ENCODE measurements around the gene COX7B2. TPM values are rescaled to one million over a fixed set of nuclear protein-coding genes. Genes with fewer than 3 reads are reported as not detected.

The COX7B2 gene
- total RNA-seq, 6 experiments from 2014 or later, result not detected

DNA sequence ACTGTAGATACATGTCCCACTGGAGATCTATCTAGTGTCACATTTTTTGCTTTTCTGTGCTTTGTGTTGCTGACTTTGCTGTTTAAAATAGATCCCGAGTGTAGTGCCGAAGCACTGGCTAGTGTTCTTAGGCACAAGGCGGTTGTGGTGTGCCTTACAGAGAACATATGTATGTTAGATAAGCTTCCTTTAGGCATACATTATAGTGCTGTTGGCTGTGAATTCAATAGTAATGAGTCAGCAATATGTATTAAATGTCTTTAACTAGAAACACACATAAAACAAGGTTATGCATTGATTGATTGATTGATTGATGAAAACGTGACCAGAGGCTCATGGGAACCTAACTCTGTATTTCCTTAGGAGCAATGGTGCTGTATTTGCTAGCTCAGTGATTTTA, 56.2 kb downstream of the COX7B2 start:
- Histone ChIP-seq H3K9me3 (no peaks in the 10 kb centered on the region), H3K27ac (no peak overlapping the region), H3K36me3 (no peaks in the 10 kb centered on the region), H3K4me1 (no peaks in the 10 kb centered on the region), H3K4me3 (no peak overlapping the region), H3K27me3 (no peaks in the 10 kb centered on the region)
- WGBS (ENCODE audit: insufficient coverage, low coverage, low lambda C conversion rate, missing lambda C conversion rate), result 37% methylated on average over 4 of the region's 4 CpGs
- ATAC-seq (no peak), DNase-seq (no peak)
- intact Hi-C loops (cut with DNase I), result no loop called here
- TF ChIP-seq POLR2A (IDR thresholded peaks at IDR 0.05), result no peak
- TF ChIP-seq, protein P1, sequence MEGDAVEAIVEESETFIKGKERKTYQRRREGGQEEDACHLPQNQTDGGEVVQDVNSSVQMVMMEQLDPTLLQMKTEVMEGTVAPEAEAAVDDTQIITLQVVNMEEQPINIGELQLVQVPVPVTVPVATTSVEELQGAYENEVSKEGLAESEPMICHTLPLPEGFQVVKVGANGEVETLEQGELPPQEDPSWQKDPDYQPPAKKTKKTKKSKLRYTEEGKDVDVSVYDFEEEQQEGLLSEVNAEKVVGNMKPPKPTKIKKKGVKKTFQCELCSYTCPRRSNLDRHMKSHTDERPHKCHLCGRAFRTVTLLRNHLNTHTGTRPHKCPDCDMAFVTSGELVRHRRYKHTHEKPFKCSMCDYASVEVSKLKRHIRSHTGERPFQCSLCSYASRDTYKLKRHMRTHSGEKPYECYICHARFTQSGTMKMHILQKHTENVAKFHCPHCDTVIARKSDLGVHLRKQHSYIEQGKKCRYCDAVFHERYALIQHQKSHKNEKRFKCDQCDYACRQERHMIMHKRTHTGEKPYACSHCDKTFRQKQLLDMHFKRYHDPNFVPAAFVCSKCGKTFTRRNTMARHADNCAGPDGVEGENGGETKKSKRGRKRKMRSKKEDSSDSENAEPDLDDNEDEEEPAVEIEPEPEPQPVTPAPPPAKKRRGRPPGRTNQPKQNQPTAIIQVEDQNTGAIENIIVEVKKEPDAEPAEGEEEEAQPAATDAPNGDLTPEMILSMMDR (IDR thresholded peaks at IDR 0.05), result no peak

DNA sequence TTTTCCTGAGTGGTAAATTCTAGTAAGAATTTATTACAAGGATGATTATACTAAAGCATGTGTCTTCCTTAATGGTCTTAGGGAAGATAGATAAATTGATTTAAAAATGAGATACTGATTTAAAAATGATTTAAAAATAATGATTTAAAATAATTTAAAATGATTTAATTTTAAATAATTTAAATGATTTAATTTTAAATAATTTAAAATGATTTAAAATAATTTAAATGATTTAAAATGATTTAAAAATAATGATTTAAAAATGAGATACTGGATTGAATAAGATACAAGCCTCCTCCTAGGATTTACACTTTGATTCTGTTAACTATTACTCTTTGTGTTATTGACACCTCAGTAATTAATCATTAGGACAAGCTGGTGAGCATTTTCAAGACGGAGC, 59.0 kb downstream of the COX7B2 start:
- no peaks in the 10 kb centered on the region for H3K36me3 ChIP-seq
- 82% methylated on average over 1 of the region's 1 CpG for WGBS (ENCODE audit: insufficient coverage, low coverage, low lambda C conversion rate, missing lambda C conversion rate)
- TF ChIP-seq, protein P1 (IDR thresholded peaks at IDR 0.05), result no peak
- no peak for TF ChIP-seq POLR2A (IDR thresholded peaks at IDR 0.05)
- intact Hi-C loops (cut with DNase I), result no loop called here
- no peaks in the 10 kb centered on the region for H3K9me3 ChIP-seq
- no peak overlapping the region for H3K4me3 ChIP-seq
- no peak overlapping the region for H3K27ac ChIP-seq
- ATAC-seq, result no peak
- DNase-seq, result no peak
- H3K4me1 ChIP-seq, result no peaks in the 10 kb centered on the region
- H3K27me3 ChIP-seq, result no peaks in the 10 kb centered on the region

DNA sequence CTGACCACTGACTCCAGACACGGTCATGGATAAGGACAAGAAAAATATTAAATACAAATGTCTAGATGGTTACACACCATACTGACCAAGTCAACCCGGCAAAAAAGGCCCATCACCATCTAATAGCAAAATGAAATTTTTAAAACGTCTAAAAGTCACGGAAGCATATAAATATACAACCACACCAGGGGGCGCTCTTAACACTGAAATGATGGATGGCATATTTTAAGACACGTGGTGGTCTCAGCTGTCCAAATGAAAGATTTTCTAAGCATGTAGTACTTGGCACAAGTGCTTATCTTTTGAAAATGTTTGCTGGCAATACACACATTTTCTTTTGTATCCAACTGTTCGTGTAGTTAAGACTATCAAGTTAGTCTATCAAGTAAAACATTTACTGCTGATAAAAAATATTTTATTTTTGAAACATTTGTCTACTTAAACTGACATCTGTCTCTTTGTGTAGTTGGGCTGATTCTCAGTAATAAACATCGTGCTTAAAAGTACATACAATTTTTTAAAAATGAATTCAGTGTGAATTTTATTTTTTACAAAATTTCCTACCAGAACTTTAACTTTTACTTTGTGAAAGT, 64.6 kb downstream of the COX7B2 start:
- H3K4me1 ChIP-seq, result no peaks in the 10 kb centered on the region
- H3K36me3 ChIP-seq, result no peaks in the 10 kb centered on the region
- DNase-seq (peak in 1 of 3 donors; percentile 47), ATAC-seq (peak in 3 of 4 donors; percentile 45 to 62 (median 52))
- WGBS (ENCODE audit: insufficient coverage, low coverage, low lambda C conversion rate, missing lambda C conversion rate), result 4% methylated on average over 8 of the region's 8 CpGs
- no peaks in the 10 kb centered on the region for H3K9me3 ChIP-seq
- TF ChIP-seq POLR2A (IDR thresholded peaks at IDR 0.05), result no peak
- TF ChIP-seq, protein P1 (IDR thresholded peaks at IDR 0.05), result peak; percentile 61 to 69 (median 68)
- H3K4me3 ChIP-seq, result no peak overlapping the region
- no peaks in the 10 kb centered on the region for H3K27me3 ChIP-seq
- intact Hi-C loops (cut with DNase I), result loop anchor here in 1 of 2 donors (10.0 kb wide), 1 partner anchor 190 kb away; the partner anchor contains the start of gene GABRB1
- H3K27ac ChIP-seq, result no peak overlapping the region

DNA sequence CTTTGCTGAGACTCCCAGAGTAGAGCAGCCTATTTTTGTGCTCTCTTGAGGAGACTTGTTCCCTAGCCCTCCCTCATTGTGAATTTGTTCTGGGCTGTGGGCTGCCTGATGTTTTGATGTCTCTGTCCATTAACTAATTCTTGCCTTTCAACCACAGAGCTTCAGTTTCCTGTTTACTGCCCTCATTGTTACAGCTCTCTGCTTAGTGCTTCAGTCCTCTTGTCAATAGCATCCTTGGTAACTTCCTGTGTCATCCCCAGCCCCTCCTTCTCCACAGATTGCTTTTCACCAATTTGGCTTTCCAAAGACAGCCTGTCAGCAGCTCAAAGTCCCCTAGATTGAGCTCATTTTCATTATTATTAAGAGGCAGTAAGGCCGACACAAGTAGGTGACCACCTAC, 69.9 kb downstream of the COX7B2 start:
- WGBS (ENCODE audit: insufficient coverage, low coverage, low lambda C conversion rate, missing lambda C conversion rate), result 75% methylated on average over 1 of the region's 1 CpG
- no peak for ATAC-seq
- TF ChIP-seq POLR2A (IDR thresholded peaks at IDR 0.05), result no peak
- TF ChIP-seq, protein P1 (IDR thresholded peaks at IDR 0.05), result no peak

More for the DNA sequence above, 69.9 kb downstream of the COX7B2 start:
- Histone ChIP-seq H3K27me3 (no peaks in the 10 kb centered on the region), H3K9me3 (no peaks in the 10 kb centered on the region), H3K36me3 (no peaks in the 10 kb centered on the region), H3K4me3 (no peak overlapping the region), H3K4me1 (peaks cover 0 to 7% (median 0%) of the 10 kb centered on the region in 4 donors), H3K27ac (no peak overlapping the region)
- intact Hi-C loops (cut with DNase I), result no loop called here
- DNase-seq, result no peak
